GM18907 (cell line): ENCODE measurements around the gene MRPS27.

Source experiments
- ATAC-seq: cut with Tn5 transposase; IDR thresholded peaks from one replicate; pipeline ENCODE4 v1.9.1; 2021; ENCODE audit warnings: mild to moderate bottlenecking, moderate library complexity; ENCODE audit not compliant: unreplicated experiment

The MRPS27 gene

DNA sequence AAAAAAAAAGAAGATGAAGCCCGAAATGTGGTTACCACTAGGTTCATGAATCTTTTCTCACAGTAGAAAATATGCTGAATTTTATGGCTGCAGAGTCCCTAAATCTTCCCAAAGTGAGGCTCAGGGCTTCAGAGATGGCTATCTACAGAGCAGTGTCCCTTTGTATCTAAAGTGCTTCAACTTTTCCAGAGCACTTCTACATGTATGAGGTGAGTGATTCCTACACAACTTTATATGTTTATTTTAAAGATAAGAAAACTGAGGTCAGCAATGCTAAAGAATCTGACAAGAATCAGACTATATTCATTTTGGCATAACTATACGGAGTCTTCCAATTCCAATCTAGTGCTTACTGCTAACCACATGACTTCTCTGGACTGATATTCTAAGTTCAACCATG is 53.2 kb downstream of the MRPS27 start:
- ATAC-seq: no peak

DNA sequence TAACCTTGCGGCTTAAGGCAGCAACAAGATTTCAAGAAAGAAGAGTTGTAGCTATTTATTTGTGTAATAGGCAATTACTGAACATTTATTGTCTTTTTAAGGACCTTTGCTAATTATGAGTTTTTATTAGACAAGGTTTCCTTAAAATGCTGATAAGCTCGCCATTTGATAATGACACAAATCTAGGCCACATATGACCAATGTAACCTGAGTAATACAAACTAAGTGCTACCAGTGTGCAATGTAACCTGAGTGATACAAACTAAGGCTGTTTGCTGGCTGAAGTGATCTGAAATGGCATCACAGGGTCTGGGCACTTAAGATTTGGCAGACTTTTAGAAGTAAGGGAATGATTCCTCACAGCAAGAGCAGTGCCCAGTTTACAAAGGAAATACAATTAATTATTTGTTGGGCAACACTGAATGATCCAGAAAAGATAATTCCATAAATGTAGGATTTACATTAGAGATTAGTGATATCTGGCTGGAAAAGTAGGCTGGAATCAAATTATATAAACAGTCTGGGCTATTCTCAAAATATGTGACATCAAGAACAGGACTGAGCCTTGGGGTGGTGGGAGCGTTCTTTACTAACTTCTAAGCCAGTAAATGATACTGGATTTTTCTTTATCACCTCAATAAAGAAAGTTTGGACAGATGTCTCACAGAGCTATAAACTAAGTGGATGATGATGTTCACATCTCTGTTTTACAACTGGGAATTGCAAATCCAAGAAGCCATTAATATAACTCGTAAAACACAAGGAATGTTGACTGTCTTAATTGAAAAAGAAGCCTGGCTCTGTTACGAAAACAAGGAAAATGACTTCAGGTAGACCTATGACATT is 54.8 kb downstream of the MRPS27 start:
- ATAC-seq: no peak

DNA sequence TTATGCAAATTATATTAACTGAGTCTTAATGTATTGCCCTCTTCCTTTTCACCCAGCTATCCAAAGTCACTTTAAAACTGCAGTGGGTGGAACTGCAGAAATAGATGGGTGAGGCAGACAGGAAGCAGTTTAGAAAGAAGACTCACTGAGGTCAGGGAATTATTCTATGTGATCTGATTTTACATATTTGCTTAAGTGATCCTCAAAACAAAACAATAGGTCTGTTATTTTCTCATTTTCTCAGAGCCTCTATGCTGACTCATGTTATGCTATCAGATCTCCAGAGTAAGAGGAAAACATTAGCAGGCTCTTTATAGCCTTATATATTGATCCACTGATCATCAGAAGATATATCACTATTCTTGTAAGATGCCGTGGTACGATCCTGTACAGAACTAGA is 63.5 kb downstream of the MRPS27 start:
- no peak for ATAC-seq

DNA sequence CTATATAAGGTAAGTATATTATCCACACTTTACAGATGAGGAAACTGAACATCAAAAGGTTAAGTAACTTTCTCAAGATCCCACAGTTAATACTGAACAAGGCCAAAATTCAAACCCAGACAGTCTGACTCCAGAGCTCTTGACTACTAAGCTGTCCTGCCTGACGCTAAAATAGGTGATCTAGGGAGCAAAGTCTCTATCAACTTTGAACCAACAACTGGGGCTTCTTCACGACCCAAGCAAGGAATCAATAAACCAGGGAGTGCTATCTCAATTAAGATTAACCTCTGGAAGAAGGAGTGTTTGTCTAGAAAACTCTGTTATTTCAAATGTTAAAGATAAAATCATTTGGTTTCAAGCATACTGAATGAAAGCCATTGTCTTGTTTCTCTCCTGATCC is 64.4 kb downstream of the MRPS27 start:
- ATAC-seq: no peak

DNA sequence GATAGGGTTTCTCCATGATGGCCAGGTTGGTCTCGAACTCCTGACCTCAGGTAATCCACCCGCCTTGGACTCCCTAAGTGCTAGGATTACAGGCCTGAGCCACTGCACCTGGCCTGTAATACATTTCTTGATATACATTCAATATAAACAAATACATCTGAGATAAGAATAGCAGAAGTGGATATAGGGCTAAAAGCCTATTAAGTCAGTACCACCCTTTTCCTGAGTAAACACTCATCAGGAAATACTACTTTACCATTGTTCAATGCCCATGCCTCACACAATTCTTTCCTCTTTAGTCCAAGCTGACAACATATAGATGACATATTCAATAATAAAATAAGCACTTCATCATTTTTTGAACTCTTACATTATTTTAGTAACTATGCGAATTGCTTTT is 64.8 kb downstream of the MRPS27 start:
- ATAC-seq: no peak

DNA sequence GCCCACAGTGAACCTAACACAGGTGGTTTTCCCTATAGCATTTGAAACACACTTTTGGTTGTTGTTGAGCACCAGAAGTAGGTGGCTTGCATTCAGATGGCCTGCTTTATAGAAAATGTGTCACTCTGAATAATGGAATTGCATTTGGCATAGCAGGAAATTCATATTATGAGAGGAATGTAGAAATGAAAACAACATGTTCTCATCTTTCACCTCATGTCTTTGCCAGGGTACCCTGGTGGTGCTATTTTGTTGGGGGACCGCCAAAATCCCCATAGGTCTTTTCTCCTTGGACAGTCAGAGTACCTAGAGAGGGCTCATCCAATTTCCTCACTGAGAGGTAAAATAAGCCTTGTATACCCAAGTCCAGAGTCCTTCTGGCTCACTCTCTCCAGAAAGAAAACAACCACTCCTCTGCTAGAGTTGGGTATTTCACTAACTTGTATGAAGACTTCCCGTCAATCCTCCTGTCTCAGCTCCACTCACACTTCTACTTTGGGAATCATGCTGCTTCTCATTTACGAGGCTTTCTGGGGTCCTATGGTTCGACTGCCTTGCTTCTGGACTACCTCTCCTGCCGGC is 67.4 kb downstream of the MRPS27 start:
- ATAC-seq: no peak

DNA sequence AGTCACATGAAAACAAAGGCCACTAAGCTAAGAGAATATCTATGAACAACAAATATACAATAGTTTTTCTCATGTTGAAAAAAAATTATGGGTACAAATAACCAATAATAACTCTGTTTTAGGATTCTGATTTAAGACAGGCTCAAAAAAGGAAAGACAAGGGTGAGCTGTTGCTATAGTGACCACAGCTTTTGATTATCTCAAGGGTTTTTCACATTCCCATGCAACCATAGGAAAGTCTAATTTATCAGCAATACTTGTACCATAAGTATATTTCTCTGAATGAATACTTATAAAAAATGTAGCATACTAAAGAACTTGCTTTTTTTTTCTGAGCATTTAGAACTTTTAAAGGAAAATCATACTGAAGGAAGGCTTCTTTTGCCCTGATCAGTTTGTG is 68.0 kb downstream of the MRPS27 start:
- ATAC-seq: no peak

DNA sequence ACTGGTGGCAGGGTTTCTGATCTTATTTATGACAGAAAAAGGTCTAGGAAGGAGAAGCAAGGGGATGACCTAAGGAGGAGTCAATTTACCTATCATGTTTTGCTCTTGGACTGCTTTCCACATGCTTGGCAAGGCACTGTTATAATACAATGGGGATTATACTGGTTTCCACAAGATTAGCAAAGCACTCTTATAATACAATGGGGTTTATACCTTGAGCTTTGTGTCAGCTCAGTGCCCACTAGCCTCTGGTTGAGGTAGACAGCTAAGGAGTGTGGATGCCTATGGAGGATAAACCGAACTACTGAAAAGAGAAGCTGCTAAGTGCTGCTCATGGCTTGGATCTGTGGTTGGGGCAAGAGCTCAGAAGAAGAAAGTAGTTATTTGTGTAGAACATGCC is 68.7 kb downstream of the MRPS27 start:
- ATAC-seq: no peak

DNA sequence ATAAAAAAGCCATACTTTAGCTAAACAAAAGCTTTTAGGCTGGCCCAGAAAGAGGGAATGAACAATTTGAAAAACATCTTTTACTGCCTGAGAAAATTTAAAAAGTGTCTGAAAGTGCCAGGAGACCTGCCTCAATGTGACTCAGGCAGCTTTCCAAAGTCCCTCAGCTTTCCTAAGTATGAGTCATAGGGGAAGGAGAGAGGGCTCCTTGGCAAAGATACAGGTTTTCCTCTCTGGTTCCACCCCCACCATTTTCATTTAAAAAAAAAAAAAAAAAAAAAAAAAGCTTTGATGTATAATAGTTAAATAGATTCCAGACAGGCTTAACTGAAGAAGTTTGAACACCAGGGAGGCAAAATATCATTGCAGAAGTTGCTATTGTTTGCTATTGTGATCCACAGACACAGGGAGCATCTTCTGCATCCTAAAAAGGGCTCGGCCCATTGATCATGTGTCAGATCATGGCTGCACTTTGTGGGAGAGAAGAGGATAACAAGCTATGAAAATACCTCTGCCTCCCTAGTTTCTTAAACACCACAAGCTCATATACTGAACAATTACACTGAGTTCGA is 71.5 kb downstream of the MRPS27 start:
- no peak for ATAC-seq

DNA sequence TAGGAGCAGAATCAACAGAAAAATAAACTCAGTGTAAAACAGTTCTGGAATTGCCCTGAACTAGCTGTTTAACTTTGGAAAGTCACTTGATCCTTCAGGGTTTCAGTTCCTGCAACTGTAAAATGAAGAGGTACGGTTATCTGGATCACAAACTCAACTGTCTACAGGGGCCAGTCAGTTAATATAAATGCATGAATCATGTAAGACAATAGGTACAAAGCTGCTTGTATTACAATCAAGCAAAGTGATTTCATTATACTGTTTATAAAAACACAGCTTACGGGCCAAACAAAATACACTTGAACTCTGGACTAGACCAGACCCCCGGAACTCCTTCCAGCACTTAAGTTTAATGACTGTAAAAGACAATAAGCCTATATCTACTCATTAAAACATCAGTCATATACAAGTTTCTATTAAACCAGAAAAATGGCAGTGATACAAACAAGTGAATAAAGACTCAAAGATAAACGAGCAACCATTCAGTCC is 73.0 kb downstream of the MRPS27 start:
- ATAC-seq: no peak

DNA sequence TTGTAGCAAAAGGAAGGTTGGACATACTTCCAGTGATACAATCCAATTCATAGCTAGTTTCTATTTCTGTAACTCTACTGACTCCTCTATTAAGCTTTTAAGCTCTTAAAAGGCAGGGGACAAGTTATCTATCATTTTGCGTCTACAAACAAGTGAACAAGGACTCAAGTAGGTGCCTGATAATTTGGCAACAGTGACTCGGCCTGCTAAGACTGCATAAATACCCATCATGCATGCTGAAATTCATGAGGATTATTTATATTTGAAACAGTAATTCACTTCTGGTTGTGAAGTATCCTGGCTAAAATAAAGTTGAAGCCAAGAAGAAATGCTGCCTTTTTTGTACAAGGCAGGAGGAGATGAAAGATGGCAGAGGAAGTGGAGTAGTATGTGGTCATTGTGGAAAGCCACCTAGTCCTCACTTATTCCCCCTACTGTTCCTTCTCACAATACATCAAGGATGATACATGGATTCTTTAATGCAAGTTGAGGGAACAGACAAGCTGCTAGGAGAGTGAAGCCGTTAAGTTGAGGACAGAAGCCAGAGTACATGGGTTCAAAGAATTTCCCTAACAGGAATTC is 74.0 kb downstream of the MRPS27 start:
- ATAC-seq: no peak

DNA sequence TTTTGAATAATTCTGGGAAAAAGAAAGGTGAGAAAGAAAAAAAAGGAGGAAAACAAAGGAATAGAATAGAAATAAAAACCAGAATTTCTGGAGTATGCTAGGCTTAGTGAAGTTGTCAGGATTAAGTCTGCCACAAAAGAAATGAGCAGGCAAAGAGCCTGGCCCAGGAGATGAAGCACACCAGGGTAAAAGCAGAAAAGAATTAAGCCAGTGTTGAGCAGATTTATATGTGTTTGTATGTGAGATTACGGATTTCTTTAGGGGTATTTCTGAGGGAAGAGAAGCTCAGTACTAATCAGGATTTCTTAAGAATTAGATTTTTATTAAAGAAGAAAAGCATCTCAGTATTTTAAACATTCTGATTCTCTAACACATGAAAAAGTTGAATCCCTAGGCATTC is 74.5 kb downstream of the MRPS27 start:
- no peak for ATAC-seq

DNA sequence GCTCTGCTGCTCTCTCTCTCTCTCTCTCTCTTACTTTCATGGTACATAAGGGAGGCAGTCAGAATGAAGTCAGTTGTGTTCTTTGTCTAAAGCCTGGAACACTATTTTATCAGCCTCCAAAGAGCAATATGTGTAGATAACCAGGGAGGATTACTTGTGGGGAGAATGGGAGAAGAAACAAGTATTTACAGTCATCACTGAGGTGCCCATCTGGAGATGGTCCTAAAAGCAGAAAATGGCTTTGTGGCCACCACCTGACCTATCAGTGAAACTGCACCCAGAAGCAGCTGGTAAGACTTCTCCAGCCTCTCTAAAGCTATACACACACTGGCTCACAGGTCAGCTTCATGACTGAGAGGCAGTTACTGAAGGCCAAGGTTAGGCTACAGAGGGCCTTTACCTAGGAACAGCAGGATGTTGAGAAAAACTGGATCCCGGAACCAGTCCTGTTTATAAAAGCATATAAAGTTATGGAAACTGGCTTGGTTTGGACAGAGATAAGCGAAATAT is 75.1 kb downstream of the MRPS27 start:
- ATAC-seq: peak; percentile 91

DNA sequence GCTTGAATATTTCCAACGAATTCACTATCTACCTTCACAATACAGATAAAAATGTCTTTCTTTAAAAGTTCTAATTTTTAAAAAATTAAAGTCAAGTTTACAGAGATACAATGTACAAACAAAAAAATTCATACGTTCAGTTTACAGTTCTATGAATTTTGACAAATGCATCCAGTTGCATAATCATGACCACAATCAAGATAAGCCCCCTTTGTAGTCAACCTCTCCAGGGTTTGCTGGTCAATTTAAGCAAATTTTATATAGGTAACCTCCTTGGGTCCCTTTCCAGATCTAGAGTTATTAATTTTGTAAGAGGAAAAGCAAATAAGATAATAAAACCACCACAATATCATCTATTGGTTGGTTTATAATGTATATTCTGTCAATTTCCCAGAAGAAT is 76.3 kb downstream of the MRPS27 start:
- ATAC-seq: no peak

DNA sequence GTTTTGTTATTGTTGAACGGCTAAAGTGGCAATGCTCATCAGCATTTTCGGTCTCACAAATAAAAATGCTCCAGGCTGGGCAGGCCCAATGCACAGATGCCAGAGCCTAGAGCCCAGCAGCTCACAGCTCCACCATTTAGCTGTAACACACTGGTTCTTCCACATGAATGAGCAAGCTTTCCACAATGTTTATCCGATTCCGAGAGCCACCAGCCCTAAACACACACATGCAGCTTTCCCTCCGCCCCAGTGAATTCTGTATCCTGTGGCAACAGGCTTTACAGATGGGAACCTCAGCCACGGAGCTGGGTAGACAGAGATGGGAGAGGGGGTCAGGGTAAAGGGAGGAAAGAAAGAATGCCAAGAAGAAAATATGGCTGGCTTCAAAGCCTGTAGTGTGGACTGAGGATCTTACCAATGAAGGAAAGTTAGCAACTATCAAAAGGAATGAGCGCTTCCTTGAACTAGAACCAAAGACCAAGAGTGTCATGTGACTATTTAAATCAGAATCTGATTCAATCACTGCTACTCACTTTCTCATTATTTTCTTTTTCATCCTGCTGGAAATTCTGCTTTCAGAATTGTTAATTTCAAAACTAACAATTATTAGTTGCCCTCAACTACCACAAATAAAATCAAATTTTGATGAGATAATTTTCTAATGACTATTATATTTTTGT is 77.1 kb downstream of the MRPS27 start:
- ATAC-seq: no peak

DNA sequence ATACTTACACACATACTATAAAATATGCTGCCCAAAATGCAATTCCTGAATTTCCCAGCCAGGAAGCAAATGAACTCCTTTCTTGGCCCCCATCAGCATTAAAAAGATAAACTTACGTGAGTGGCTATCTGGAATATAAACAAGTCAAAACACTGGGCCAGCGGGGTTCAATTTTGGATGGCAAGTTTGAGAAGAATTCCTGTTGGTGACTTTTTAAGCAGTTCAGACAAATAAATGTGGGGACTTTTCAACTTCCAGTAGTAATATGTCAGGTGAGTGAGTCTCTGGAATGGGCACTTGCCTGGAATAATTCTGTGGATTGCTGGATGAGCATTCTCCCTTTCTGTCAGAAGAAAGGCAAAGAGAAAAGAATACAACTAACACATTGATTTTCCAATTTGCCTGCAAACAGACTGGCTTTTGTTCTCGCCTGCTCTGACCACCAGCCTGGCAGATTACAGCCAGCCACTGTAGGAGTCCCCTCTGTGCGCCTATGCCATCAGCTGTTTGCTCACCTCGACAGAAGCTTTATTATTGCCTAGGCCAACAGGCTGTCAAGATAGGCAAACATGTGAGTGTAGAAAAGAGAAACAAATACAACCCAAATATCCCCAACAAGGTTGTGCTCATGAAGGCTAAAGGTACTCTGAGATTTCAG is 78.6 kb downstream of the MRPS27 start:
- ATAC-seq: no peak

DNA sequence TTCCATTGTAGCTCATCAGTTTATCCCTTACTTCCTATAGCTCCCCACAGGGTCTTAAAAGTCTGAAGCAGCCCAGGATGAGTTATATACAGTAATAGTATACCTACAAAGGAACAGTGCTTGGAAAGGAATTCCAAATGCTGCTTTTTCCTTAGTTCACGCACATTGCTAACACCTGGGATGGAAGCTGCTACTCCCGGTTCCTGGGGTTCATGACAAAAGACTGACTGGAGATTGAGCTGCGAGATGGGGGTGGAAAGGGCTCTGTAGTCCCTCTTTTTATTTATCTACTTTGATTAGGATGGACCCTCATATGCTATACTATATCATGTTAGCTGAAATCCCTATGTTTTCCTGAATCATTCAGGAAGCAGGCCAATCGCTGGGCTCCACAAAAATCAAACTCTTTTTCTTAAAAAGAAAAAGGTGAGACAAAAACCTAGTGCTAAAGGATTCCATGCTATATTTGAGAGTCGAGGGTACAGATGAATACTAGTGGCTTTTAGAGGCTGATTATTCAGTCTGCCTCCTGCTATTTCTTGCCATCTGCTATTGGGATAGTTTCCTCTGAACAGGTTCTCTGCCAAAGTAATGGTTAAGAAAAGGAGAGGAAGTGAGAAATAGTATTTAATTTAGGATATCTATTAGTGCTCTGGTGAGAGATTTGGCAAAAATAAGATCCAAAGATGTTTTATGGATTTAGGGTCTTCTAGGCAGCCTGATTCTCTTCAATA is 81.2 kb downstream of the MRPS27 start:
- no peak for ATAC-seq

DNA sequence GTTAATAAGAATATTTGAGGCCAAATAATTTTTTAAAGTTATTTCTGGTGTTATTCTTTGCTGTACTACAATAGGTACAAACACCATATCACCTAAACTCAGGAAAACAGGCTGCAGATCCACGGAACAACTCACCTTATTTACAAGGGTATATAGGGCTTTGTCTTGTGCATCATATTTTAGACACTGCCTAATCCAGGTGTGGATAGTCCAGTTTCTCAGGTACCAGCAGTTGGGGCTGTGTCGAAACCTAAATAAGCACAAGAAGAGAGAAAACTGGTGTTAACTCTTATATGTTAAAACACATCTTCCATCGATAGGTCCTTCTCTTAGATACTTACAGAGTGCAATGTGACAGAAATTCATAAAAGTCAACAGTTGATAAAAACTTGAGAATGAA is 82.2 kb downstream of the MRPS27 start:
- no peak for ATAC-seq

DNA sequence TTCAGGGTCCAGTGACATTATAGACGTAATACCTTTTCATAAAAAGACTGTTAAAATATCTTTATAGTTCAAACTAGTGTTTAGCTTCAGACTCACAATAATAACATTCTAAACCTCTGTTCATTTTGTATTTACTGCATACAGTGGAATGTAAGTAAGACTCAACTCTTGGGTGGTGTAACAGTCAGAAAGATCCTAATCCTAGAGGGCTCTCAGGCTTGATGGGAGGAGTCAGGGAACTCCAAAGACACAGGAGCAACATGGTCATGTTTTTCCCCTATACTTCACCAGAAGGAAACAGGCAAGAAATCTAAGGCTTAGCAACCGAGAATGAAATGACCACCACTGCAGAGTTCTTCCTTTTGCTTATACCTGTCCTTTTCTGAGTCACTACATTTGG is 82.6 kb downstream of the MRPS27 start:
- ATAC-seq: no peak

DNA sequence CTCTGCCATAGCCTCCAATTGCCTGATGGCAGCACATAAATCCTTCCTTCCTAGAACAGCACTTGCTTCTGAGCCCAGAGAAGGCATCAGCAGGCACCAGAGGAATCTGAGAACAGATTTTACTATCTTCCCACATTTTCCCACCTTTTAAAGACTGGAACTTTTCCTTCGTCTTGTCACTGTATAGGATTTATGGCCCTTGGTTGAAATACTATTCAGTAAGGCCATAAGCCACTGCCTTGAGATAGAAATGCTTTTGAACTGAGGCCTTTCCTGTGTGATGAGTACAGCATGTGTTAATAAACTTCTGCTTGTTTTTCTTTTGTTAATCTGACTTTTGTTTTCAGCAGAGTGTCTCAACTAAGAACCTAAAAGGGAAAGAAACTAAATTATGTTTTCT is 84.3 kb downstream of the MRPS27 start:
- ATAC-seq: no peak
